GM18861 (cell line): ENCODE results near the gene TECPR2.
A peak's percentile ranks its signal among the peaks of the same experiment; 100 is the strongest.
"Not testable (repeated sequence)": the region's sequence is repeated elsewhere in the genome, so short reads cannot be mapped to it uniquely, and the experiment has no call there.

ENCODE experiments used
- ATAC-seq: cut with Tn5 transposase; IDR thresholded peaks from one replicate; pipeline ENCODE4 v1.9.1; 2021; ENCODE audit not compliant: unreplicated experiment

TECPR2 gene

GRCh38 chr14:102362545-102363181 lies at the start of gene TECPR2, which contains the start of gene CINP:
TSS of gene TECPR2 (plus strand) at chr14:102362941. CDS start at chr14:102376722, 13,781 bp downstream.
TSS of gene CINP (minus strand) at chr14:102362890. CDS start at chr14:102362851, 39 bp downstream.
- ATAC-seq: peak; percentile 83

- ATAC-seq: peak; percentile 41
Observed at GRCh38 chr14:102314242-102315011, 48.3 kb upstream of the TECPR2 start.

- ATAC-seq: no peak
Observed at GRCh38 chr14:102315121-102315520, 47.6 kb upstream of the TECPR2 start.

GRCh38 chr14:102316338-102316742 lies 46.4 kb upstream of the TECPR2 start:
- ATAC-seq: no peak

GRCh38 chr14:102316743-102317563 lies 45.8 kb upstream of the TECPR2 start:
- ATAC-seq: peak; percentile 62

- ATAC-seq: no peak
Observed at GRCh38 chr14:102317564-102318248, 45.0 kb upstream of the TECPR2 start.

- no peak for ATAC-seq
Observed at GRCh38 chr14:102318781-102319276, 43.9 kb upstream of the TECPR2 start.

GRCh38 chr14:102319351-102320032 lies 43.2 kb upstream of the TECPR2 start, which contains the start of gene ZNF839:
TSS of gene ZNF839 (plus strand) at chr14:102319746. CDS start at chr14:102319766, 20 bp downstream.
- ATAC-seq: peak; percentile 52

GRCh38 chr14:102320033-102320660 lies 42.6 kb upstream of the TECPR2 start:
- peak; percentile 9 for ATAC-seq

GRCh38 chr14:102320671-102321455 lies 41.9 kb upstream of the TECPR2 start:
- no peak for ATAC-seq

- no peak for ATAC-seq
Observed at GRCh38 chr14:102321456-102322422, 41.0 kb upstream of the TECPR2 start.

- ATAC-seq: no peak
Observed at GRCh38 chr14:102323102-102323501, 39.6 kb upstream of the TECPR2 start.

- ATAC-seq: no peak
Observed at GRCh38 chr14:102325791-102326345, 36.9 kb upstream of the TECPR2 start.

GRCh38 chr14:102326583-102326982 lies 36.2 kb upstream of the TECPR2 start:
- ATAC-seq: no peak

GRCh38 chr14:102329381-102329780 lies 33.4 kb upstream of the TECPR2 start:
- not testable (repeated sequence) for ATAC-seq

GRCh38 chr14:102330806-102331205 lies 31.9 kb upstream of the TECPR2 start:
- ATAC-seq: no peak

- ATAC-seq: no peak
Observed at GRCh38 chr14:102333390-102333789, 29.4 kb upstream of the TECPR2 start.
